ENCODE results near the gene SDCCAG8.

The SDCCAG8 gene

DNA sequence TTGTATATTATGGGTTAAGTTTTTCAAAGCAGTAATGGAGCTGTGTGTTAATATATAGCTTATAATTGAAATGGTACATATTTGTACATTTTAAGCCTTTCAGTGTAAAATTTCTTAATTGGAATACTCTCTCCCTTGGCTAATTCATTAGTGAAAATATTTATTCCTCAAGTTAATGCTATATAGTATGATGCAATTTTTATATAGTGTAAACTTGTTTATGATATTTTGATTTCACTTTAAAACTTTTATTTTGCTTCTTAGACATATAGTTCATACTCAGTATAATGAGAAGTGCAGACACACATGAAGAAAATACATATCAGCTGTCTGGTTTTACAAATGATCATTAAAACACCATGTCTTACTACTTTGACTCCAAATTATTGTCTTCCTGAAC lies 140.6 kb downstream of the SDCCAG8 start:
- DNase-seq, result no peak

GRCh38 chr1:243396876-243397275 lies 141.0 kb downstream of the SDCCAG8 start:
- DNase-seq, result no peak

GRCh38 chr1:243397613-243398321 lies 141.9 kb downstream of the SDCCAG8 start:
- no peak for DNase-seq

- DNase-seq, result no peak
Observed at GRCh38 chr1:243399561-243400155, 143.8 kb downstream of the SDCCAG8 start.

DNA sequence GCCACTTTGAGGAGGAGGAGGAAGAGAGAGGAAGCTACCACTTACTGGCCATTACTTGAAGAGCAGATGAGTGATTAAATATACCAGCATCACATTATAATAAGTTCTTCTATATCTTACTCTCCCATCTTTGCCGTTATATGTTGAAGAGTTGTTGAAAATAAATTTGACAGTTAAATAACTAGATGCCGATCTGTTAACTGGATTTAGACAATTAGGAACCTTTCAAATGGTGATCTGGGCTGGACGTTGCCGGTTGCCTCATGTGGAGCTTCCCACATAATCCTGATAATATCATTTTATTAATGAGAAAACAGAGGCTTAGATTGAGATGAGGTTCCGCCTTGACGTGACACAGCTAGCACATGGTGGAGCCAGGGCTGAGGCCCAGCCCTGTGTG lies 147.0 kb downstream of the SDCCAG8 start:
- DNase-seq, result no peak

- no peak for DNase-seq
Observed at GRCh38 chr1:243406424-243406823, 150.6 kb downstream of the SDCCAG8 start.

DNA sequence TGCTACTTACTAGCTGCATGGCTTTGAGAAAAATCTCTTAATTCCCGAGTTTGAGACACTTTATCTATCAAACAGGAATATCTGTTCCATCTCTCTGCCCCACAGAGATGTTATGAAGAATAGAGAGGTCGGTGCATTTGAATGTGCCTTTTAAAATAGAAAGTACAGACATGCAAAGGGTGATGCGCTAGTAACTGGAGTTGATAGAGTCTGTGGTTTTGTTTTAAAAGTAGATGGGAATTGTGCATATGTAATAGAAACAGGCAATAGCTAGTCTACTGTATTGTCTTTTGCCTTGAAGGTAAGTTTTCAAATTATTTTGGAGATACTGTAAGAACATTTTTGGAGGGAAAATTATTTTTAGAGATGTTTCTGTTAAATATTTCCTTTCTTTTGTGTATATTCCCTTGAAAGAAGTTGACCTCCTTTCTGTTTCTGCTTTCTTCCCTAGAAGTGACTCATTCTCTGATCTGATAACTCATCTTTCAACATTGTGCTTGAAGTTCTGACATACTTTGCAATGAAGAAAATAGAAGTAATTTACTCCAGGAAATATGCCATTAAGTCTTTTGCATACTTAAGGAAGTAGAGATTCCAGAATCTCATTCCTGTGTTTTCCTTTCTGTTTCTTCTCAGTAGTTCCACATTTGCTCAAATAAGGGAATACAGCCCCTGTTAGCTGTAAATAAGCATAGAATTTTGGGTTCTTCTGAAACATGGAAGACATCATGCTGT lies 151.6 kb downstream of the SDCCAG8 start:
- no peak for DNase-seq

DNA sequence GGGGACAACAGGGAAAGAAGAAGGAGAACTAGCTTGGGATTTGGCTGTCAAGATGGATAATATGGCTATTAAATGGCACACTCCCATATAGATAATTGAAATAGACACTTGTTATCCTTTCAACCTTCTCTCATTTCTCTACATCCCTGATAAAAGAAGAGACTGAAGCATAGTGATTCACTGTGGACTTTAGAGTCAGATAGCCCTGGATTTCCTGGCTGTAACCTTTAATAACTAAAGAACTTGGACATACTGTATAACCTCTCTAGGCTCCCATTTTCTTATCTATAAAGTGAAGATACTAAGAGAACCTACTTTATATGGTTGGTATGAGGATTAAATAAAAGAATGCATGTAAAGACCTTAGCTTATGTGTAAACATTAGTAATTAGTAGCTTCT lies 152.6 kb downstream of the SDCCAG8 start:
- no peak for DNase-seq

GRCh38 chr1:243409284-243409683 lies 153.4 kb downstream of the SDCCAG8 start:
- DNase-seq, result no peak

DNA sequence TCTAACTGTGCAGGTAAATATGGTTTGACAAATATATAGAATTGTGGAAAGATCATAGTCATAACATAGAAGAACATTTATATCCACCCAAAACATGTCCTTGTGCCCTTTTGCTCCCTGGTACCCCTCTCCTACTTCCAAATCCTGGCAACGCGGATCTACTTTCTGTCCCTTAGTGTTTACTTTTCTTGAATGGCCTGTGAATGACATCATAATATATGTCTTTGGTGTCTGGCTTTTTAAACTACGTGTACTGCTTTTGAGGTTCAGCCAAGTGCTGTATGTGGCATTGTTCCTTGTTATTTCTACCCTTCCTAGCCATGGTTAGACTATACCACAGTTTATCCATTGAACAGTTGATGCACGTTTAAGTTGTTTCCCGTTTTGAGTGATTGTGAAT lies 155.6 kb downstream of the SDCCAG8 start:
- no peak for DNase-seq

DNA sequence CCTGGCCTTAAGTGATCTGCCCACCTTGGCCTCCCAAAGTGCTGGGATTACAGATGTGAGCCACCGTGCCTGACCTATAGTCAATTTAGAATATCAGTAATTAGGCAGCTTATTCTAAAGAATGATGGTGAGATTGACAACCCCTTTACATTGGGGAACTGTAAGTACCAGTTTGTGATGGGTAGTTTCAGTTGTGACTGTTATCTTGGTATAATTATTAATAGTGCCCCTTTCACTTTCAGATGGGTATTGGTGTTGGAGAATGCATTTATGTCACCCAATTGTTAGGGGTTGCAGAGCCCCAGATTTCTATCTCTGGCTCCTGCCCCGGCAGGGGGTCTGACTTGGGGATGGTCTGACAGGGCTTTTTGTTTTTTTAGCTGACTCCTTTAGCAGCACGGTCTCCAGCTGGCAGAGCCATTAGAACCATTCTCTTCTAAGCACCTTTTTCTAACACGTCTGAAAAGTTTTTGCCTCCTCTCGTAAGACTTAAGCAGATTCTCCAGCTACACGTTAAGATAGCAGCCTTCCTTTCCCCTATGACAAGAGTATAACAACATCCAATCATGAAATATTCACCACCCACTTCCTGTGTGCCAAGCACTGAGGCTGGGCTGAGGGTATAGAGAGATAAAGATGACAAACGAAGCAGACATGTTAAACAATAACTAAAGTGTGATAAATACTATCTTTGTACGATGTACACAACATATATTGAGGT lies 157.8 kb downstream of the SDCCAG8 start:
- DNase-seq, result no peak

DNA sequence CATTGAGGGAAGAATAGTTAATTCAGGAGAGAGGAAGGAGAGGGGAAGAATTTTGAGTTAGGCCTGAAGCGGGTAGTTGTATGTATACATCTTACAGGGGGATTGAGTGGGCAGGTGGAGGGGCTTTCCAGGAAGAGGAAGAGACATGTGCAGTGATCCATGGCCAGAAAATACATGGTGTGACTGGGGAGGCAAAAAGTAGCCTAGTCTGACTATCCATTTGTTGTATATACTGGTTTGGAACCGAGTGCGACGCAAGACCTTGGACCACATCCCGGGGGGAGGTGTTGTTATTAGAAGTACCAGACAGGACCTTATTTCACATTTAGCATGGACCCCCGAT lies 158.3 kb downstream of the SDCCAG8 start:
- no peak for DNase-seq

DNA sequence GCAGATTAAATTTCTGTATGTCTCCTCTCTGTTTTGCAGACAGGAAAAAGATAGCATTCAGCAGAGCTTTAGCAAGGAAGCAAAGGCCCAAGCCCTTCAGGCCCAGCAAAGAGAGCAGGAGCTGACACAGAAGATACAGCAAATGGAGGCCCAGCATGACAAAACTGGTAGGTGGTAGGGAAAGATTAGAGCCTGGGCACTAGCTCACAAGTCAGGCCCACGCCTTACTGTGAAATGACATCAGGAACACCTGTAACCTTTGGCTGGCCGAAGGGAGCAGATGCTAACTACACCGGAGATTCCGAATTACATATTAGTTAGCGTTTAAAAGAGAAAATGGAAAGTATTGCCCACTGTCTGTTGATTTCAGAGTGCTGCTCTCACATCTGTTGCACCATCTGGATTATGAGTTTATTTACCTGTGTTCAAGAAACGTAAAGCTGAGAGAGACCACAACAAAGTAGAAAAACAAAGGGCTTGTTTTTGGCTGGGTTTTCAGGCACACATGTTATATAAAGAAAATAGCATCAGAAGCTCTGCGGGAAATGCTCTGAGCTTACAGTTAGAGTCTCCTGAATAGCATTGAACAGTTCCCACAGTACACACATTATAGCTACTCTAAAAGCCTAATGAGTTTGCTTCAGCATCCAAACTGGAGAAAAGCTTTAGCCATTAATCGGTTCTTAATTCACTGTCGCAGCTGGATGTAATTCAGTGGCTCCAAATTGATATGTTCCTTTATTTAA lies 160.0 kb downstream of the SDCCAG8 start:
- DNase-seq, result no peak

DNA sequence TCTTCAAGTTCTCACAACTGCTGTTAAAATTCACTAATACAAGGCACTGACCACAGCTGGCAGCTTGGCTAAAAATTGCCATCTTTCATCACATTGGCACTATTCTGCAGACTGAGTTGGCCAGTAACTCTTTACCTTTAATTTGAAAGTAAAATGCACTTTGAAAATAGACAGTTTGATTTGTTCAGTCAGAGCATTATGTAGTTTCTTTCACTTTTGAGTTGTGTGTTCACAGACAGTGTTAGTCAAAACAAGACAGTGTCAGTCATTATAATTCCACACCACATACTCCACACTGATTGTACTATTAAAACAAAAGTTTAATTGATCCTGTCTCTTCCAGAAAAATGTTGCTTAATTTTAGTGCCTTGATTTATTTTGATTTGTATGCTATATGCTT lies 160.7 kb downstream of the SDCCAG8 start:
- DNase-seq, result no peak

DNA sequence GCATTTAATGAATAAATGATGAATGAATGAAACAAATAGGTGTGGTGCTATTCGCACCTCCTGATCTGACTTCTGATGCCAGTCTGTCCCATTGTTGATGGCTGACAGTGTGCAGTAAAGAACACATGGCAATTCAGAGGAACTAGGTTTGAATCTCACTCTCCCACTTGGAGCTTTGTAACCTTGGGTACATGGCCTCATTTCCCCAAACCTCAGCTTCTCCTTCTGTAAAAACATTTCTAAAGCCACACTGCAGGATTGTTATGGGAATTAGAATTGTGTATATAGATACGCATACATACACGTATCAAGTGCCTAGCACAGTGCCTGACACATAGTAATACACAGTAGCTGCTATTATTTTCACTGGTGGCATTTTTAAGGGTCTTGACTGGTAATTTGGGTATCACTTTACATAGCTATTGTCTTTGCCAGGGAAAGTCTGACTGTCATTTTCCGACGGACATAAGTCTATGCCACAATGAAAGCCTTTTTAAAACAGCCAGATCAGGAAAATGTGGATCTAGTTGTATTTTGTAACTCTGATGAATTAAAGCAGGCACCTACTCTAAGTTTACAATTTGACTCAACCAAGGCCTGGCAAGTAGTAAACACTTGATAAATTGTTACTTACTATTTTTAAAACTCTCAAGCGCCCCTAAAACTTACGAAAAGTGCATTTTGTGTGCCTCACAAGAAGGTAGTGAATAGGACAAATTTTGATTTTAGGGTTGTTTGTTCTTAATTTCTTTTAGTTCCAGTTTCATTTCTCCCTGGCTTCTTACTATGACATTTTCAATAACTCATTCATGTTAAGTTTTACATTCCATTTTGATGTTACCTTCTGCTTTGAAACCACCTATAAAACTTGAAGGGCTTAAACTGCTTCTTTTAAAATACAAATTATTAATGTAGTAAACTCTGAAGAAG lies 164.4 kb downstream of the SDCCAG8 start:
- DNase-seq, result no peak

DNA sequence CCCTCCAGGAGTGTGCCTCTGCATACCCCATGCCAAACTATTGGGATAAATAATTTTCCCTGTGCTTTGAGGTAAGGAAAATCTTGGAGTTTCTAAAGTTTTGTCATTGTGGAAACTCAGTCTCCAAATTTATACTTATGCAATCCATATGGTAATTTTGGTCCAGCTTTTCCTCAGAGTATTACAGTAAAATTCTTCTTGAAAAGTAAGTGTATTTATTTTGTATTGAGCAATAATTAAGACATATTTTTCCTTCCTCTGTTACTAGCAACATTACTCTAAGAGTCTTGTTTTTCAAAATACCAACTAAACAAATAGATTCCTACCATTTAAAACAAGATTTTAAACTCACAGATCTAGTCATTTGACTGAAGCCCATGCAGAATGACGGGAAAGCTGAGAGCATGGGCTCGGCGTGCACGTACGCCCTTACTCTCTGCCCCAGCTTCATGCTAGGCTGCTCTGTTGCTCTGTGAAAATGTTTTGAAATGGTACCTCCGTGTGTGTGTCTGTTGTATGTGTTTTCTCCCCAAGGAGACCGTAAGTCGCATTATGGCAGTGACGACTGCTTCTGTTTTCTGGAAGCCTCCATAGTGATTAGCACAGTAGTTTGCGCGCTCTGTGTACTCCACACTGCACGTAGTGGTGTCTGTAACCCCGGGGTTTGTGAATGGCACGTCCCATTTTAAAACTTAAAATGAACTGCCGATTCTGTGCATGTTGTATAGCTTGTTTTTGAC lies 165.3 kb downstream of the SDCCAG8 start:
- no peak for DNase-seq

GRCh38 chr1:243421784-243422183 lies 165.9 kb downstream of the SDCCAG8 start:
- DNase-seq, result peak; percentile 36

GRCh38 chr1:243422362-243422761 lies 166.5 kb downstream of the SDCCAG8 start:
- no peak for DNase-seq

DNA sequence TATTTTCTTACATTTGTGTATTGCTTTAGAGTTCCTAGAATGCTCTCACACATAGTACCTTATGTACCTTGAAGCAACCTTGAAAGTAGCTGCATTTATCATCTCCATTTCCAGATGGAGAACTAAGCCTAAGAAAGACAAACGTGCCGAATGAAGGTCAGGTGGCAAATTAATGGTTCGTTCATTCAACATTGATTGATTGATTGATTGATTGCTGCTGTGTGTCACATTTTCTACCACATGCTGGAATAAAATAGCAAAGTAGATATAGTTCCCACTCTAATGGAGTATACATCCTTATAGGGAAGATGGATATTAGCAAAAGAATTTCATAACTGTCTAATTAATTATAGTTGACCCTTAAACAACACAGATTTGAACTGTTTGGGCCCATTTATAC lies 172.2 kb downstream of the SDCCAG8 start:
- DNase-seq, result no peak

DNA sequence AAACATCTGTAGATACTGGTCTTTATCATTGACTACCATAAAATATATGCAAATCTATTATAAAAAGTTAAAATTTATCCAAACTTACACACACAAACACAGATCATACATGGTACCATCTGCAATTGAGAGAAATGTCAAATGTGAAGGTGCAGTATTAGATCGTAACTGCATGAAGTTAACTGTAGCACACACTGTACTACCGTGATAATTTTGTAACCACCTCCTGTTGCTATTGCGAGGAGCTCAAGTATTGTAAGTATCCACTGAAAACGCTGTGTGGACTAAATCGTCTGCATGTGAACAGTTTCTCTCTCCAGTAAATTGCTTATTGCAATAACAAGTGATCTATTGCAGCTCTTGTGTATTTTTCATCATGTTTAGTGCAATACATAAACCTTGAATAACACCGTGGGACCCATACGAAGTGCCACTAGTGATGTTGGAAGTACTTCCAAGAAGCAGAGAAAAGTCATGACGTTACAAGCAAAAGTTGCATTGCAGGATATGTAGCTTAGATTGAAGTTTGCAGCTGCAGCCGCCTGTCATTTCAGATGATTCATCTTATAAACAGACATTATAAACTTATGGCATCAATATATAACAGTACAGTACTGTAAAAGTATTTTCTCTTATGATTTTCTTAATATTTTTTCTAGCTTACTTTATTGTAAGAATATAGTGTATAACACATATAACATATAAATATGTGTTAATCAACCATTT lies 172.9 kb downstream of the SDCCAG8 start:
- no peak for DNase-seq

Measured in stimulated activated CD4-positive, alpha-beta T cell treated with anti-CD3 and anti-CD28 coated beads, Interleukin-4, amount 100 ng/mL, for 1 hour (primary cell).